HG03196 (cell line): ENCODE measurements around the gene MRPL21.
"Not testable (repeated sequence)": the region's sequence is repeated elsewhere in the genome, so short reads cannot be mapped to it uniquely, and the experiment has no call there.

Source experiments
- ATAC-seq: cut with Tn5 transposase; IDR thresholded peaks from one replicate; pipeline ENCODE4 v1.9.1; 2021; ENCODE audit not compliant: unreplicated experiment

Gene MRPL21

GRCh38 chr11:68870470-68870869 lies 33.2 kb downstream of the MRPL21 start:
- no peak for ATAC-seq

DNA sequence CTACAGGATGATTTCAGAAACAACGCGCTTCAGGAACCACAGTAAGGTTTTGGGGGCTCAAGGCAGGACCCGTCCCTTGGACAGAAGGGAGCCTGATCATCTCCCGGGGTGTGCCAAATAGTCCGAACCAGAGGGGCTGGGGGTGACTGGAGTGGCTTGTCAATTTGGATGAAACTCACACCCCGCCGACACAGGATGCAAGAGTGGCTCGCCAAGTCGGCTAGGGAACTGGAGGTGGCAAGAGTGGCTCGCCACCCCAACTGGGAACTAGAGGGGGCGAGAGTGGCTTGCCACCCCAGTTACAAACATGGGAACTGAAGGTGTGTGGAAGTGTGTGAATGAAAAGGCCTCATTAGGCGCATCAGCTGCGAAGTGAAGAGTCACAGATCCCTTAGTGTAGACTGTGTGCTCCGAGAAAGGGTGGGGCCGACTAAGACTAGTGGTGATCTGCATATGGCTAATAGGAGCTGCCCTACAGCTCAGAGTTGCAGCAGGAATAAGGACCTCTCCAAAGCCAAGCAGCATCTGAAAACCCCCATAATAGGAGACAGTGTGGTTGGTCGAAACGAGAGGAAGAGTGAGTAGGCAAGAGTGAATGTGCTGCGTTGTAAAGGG lies 35.3 kb downstream of the MRPL21 start:
- no peak for ATAC-seq

GRCh38 chr11:68867066-68867465 lies 36.6 kb downstream of the MRPL21 start:
- ATAC-seq: no peak

GRCh38 chr11:68865241-68865640 lies 38.4 kb downstream of the MRPL21 start:
- ATAC-seq: no peak

DNA sequence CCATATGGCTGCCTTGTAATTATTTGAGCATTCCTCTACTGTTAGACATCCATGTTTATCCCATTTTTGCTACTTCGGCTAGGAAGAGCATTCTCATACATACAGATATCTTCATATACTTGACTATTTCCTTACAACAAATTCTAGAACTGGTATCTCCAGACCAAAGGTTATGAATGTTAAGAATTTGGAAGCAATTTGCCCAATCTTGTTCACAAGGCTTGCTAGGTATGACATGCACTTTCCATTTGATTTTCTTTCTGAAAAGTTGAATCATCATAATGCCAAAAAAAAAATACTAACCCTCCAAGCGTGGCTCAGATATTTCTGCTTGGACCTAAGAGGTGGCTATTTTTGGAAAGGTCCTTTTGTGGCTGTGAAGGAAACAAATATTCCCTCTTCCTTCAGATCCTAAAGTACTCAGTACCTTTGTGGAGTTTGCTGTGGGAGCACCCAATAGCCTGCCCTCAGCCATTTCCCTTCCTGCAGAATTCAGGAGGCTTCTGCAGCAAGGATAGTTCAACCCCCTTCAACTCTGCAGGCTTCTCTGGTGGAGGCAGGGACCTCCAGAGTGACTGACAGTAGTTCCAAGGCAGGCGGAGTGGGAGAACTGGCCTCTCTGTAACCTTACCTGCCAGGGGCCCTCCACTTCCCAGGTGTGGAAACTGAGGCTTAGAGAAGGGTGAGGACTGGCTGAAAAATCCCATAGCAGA lies 39.9 kb downstream of the MRPL21 start:
- ATAC-seq: no peak

DNA sequence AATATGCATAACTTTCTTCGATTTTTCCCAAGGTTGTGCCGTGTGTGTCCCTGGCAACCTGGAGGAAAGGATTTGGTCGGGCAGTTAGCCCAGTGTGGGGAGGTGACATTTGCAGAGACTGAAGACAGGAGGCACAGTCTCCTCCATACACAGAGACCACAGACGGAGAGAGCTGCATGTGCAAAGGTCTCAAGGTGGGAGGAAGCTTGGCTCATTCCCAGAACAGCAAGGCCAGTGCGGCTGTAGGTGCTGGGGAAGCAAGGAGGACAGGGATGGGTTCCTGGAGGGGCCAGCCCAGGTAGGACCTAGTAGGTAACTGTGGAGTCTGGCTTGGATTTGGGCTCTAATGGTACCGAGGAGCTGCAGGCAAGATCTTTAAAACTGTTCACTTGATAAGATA lies 41.2 kb downstream of the MRPL21 start:
- ATAC-seq: no peak

GRCh38 chr11:68859123-68859522 lies 44.5 kb downstream of the MRPL21 start:
- no peak for ATAC-seq

DNA sequence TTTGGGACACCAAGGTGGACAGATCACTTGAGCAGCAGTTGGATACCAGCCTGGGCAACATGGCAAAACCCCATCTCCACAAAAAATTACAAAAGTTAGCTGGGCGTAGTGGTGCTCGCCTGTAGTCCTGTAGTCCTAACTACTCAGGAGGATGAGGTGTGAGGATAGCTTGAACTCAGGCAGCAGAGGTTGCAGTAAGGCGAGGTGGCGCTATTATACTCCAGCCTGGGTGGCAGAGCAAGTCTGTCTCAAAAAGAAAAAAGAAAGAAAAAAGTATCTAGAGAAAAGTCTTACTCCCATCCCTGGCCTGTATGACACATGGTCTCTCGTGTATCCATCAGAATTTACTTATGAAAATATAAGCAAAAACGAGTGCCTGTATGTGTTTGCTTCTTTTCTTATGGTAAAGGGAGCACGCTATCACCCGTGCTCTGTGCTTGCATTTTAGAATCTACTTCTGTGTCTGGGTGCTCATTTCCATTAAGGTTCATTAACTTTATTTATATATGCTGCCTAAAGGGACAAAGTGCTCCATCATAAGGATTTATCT lies 46.5 kb downstream of the MRPL21 start:
- no peak for ATAC-seq

GRCh38 chr11:68856425-68857030 lies 47.1 kb downstream of the MRPL21 start:
- not testable (repeated sequence) for ATAC-seq

- ATAC-seq: no peak
Observed at GRCh38 chr11:68855205-68855981, 48.2 kb downstream of the MRPL21 start.

GRCh38 chr11:68854273-68854958 lies 49.2 kb downstream of the MRPL21 start:
- no peak for ATAC-seq

- ATAC-seq: no peak
Observed at GRCh38 chr11:68852628-68853027, 51.0 kb downstream of the MRPL21 start.

DNA sequence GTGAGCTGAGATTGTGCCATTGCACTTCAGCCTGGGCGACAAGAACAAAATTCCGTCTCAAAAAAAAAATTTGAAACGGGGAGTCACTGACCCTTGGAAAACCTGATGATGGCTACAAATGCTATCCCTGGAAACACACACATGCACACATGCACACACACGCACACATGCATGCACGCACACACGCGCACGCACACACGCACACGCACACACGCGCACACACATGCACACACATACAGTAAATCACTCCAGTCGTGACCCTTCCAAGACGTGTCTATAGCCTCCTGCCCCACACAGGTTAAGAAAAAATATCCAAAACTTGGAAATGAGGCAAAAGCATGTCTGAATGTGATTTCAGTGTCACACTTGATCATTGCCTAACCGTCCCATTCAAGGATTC lies 55.2 kb downstream of the MRPL21 start:
- no peak for ATAC-seq

GRCh38 chr11:68847395-68847794 lies 56.2 kb downstream of the MRPL21 start:
- no peak for ATAC-seq

DNA sequence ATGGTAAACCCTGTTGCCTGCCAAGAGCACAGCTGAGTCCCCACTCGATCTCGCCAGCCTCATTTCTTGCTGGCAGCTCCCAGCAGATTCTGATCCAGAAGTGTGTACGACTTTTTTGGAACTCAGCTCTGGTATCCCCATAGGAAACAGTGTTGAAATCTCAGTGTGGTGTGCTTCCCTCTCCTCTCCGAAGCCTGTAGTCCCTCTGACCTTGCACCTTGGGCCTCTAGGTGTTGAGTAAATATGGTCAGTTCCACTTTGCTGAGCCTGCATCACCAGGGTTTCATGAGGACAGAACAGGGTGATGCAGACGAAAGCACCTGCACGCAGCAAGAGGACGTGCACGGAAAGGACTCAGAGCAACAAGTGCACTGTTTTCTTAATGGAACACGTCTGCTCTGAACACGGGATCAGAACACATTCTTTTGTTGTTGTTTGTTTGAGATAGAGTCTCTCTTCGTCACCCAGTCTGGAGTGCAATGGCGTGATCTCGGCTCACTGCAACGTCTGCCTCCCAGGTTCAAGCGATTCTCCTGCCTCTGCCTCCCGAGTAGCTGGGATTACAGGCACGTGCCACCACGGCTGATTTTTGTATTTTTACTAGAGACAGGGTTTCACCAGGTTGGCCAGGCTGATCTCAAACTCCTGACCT lies 58.2 kb downstream of the MRPL21 start:
- ATAC-seq: no peak

- no peak for ATAC-seq
Observed at GRCh38 chr11:68844801-68845200, 58.8 kb downstream of the MRPL21 start.

- ATAC-seq: no peak
Observed at GRCh38 chr11:68844376-68844775, 59.3 kb downstream of the MRPL21 start.

- ATAC-seq: peak; percentile 34
Observed at GRCh38 chr11:68843703-68844312, 59.8 kb downstream of the MRPL21 start.

DNA sequence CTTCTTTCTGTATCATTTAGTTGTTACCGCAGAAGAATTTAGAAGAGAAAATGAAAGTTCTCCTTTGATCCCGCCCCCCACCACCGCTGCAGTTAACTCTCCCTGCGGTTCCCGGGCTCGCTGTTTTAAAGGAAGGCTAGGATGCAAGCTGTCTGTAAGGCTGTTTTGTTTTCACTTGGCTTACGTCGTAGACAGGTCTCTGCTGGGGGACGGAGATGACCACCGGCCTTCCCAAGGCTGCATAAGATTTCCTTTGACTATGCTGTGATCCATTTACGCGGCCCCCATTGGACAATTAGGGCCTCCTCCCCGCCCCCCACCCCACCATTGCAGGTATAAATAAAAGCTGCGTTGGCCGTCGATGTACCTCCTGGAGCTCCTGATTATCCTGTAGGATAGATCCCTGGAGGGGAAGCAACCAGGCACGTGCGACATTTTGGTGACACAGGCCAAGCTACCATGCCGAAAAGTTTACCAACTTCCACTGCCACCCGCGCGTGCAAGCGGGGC lies 60.5 kb downstream of the MRPL21 start:
- no peak for ATAC-seq
